GM21526 (cell line): ENCODE measurements around the gene HIVEP2.
A peak's percentile ranks its signal among the peaks of the same experiment; 100 is the strongest.

ENCODE experiments used
- ATAC-seq: cut with Tn5 transposase; IDR thresholded peaks from one replicate; pipeline ENCODE4 v1.9.1; 2021; ENCODE audit warnings: moderate library complexity; ENCODE audit not compliant: unreplicated experiment, low FRiP score

Gene HIVEP2

DNA sequence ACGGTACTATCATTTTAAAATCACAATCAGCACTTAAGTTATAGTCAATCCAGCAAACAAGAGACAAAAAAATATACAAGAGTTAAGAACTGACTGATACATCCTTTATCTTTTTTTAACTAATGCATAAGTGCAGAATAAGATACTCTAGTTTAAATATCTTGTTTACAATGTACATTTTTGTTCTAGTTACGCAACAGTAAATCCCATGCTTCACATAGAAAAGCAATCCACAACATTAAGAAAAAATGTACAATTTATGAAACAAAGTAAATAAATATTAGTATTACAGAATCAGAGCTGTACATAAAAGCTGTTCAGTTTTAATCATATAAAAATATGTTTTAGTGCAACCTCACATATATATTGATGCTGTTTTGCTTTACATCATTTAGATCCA, 192.6 kb downstream of the HIVEP2 start:
- no peak for ATAC-seq

DNA sequence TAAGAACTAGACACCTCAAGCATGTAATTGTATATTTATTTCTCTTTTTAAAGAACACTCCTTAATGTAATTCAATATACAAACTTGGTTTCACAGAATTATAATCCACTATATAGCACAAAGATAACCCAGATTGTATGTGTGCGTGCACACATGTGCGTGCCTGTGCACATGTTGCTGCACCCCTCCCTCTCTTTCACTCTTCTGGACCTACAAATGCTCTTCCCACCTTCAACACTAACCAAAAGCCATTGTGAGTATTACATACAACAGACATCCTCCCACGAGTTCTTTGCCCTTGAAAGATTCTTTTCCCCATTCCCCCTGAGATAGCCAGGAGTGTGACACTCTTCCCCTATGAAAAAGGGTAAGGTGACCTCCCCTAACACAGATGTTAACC, 193.5 kb downstream of the HIVEP2 start:
- ATAC-seq, result no peak

DNA sequence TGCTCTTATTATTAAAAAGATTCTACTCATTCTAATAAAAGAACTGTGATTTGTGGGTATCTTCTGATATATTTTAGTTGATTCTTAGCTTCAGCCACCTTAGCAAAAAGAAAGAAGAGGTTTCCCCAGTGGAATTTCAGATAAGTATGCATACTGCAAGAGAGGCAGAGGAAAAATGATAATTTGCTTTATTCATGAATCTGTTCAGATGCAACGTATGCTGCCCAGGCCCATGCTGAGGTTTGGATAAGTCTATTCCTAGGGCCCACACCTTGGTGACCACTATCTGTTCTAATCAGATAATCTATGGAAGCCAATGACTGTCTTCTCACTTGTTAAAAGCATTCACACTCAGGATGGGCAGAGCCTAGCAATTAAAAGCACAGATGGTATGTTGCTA, 194.0 kb downstream of the HIVEP2 start:
- ATAC-seq, result no peak

DNA sequence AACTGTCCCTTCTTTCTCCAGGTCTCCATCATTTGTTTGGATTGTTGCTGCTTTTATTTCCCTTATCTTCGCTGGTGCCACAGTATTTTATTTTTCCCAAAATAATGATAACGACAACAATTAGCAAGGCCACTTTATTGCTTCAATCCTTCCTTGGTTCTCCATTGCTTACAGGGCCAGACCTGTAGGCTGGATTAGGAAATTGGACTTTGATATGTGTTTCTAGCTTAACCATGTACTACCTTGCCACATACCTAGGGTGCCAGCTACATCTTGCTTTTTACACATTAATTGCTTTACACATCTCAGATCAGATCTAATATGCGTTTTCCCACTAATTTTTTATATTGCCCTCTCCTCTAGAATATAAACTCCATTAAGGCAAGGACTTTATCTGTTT, 195.4 kb downstream of the HIVEP2 start:
- no peak for ATAC-seq

DNA sequence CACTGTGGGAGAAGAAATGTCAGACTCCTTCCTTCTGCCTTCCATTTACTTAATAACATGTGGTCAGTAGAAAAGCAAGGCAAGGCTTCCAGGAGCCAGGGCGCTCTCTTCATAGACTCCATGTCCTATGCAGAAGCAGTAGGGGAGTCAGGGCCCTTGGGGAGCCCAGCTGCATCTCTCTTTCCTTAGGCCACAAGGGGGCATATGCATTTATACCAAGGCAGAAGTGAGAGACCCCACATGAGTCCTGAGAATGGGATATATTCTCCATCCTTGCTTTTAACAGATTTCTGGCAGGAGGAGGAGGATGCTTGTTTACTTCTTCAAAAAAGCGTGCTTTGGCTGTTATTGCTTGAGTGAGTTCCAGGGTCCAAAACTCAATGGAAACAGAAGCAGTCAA, 198.5 kb downstream of the HIVEP2 start:
- peak; percentile 67 for ATAC-seq

DNA sequence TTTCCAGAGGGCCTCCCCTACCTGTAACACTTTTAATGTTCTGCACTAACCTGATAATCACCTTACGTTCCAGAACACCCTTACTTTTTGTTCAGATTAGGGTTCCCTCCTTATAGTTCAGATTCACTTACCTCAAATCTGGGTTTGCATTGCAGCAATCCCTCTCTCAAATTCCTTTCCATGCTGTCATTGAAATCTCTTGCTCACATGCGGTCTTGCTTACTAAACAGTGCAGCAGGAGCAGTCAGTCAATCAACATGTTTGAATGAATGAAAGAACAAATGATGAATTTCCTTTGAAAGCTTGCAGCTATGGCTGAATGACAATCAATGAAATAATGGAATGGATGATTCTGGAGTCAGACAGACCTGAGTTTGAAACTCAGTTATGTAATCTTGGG, 200.1 kb downstream of the HIVEP2 start:
- no peak for ATAC-seq

DNA sequence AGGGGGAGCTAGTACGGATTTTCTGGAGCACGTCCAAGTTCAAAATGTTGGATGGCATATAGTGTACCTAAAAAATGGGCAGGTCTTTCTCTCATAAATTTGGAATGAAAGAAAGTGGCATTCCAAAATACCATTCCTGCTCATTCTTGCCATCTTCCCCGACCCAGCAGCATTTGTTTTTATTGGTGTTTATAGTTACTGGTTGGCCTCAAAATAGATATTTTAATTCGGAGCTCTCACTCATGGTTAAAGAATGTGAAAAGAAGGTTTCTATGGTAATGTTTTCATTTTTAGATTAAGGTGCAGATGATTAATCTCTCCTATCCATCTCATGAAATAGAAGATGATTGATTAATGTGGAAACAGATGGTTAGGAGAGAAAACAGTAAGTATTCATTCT, 204.5 kb downstream of the HIVEP2 start:
- ATAC-seq, result no peak

DNA sequence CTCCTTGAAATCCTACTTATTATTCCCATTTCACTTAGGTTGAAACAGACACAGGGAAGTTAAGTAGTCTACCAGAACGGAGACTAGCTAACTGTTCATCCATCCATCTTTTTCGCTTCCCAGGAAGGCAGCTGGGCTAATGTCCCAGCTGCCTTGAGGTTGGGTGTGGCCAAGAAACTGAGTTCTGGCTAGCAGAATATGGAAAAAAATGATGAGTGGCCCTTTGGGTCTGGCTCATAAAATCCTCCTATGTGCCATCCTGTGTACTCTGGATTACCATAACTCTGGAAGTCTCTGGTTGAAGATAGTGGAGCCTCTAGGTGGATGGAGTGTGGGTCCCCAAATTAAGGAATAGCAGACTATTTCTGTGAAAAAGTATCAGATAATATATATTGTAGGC, 206.2 kb downstream of the HIVEP2 start:
- no peak for ATAC-seq

DNA sequence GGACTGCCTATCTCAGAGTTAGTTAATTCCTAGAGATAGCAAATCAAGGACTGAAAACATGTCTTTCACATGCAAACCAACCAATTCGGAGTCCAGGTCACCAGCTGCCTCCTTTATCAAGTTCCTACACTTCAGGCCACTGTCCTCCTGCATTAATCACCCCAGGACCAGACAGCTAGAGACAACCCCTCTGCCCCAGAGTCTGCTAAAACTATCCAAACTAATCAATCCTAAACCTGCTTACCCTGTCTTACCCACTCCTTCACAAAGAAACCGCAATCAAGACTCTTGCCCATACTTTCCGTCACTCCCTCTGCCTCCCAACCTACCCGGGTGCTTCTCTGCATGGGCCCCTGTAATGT, 207.0 kb downstream of the HIVEP2 start:
- no peak for ATAC-seq

DNA sequence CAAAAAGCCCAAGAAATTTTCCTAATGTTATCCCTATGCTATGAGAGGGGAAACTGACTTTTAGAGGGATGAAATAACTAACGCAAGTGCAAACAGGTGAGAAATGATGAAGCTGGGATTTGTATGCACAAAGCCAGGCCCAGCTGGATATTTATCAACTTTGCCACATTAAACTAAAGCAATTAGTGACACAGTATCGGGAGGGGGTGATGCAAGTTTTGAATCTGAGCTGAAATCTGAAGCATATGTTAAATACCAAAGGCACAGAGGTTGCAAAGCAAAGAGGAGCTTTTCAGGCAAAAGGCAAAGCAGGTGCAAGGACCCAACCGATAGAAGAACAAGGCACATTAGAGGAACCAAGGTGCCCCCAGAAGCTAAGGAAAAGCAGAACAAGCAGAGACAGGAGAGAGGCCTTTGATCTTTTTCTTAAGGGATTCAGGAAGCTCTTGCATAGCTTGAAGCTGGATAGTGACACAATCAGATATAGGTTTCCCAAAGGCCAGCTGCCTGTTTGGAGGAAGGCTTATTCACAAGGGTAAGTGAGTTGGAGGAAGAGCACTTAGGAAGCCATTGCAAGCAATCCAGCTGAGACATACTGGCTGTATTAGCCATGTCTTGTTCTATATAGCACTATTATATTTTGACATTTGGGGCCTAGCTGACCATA, 207.5 kb downstream of the HIVEP2 start:
- ATAC-seq, result no peak

DNA sequence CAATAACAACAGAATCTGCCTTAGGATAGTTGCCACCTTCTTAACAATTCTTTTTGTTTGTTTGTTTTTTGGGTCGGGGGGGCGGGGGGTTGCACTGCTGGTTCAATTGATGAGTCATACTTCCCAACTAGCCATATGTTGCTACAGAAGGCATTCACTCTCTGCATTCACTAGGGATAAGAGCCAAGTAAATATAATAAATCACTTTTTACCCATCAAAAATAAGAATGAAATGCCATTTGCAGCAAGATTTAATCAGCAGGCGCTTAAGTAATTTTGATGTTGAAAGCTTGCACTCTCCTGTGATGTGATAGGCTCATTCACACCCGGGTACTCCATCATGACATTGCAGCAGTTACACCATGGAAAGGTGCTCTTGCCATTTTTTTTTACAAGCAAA, 209.8 kb downstream of the HIVEP2 start:
- ATAC-seq, result no peak

DNA sequence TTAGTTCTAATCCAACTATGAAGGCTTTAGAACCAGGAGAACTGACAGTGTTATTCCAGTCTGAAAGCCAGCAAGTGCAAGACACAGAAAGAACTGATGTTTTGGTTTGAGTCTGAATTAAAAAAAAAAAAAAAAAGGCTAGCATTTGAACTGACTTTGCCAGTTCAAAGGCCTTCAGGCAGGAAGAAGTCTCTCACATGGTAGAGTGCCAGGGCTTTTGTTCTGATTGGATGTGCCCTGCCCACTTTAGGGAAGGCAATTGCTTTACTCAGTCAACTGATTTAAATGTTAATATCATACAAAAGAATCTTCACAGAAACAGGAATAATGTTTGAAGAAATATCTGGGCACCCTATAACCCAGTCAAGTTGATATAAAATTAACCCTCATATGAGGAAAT, 212.2 kb downstream of the HIVEP2 start:
- ATAC-seq, result no peak

DNA sequence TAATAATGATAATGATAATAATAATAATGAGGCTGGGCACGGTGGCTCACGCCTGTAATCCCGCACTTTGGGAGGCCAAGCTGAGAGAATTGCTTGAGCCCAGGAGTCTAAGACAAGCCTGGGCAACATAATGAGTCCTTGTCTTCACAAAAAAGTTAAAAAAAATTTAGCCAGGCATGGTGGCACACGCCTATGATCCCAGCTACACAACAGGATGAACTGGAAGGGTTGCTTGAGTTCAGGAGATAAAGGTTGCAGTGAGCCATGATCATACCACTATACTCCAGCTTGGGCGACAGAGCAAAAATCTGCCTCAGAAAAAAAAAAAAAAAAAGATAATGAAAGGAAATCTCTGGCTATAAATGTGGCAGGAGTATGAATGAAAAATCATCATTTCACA, 213.4 kb downstream of the HIVEP2 start:
- ATAC-seq, result no peak

DNA sequence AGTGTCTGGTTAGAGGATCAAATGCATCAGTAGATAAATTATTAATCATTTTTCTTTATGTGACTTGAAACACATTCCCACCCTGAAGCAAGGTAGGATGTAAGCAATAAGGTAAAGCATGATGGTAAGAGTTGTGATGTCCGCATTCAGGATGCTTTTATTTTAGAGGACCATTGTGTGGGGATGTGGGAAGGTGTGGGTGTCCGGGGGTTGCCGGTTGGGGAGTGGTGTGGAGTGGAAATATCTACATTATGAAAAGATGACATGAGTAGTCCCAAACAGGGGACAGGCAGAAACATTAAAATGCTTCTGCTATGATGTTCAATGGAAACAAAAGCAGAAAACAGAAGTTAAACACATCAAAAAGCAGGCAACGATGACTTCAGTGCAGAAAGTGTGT, 215.4 kb downstream of the HIVEP2 start:
- no peak for ATAC-seq

DNA sequence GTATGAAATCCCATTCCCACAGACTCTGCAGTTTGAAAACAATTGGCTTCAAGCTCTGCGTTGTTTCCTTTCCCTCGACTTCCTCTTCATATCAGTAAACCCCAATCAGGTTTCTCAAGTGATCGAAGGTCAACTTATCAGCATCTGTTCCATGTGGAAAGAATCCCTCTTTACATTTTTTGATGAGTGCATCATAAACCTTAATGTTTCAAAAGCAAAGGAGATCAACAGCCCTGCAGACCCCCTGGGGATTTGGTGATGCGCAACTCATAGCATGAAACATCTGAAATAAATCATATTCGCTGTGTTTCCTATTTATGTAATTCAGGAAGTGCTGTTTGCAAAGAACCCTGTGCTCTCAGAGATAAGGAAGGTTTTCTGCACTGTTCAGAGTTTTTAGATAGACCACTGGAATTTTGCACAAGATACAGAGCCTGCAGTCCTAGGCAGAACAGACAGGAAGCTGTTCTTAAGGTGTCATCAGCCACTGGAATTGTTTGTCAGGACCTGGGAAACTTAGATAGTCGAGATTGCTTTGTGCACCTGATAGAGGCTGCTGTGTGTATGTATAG, 216.0 kb downstream of the HIVEP2 start:
- no peak for ATAC-seq

DNA sequence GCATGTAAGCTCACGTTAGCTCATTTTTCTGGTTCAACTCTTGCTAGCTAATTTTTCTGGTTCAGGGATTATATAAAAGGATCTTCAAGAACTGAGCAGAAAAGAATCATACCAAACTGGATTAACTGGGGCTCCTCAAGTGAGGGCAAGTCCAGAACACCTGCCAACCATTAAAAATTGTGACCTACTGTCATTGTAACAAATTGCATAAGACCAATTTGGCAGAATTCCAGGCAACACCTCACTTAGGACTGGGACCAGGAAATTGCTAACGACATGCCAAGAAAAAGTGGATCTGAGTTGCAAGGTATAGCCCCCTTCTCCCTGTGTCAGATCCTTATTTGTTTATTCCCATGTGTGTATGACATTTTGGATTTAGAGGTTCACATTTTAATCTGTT, 216.6 kb downstream of the HIVEP2 start:
- no peak for ATAC-seq

DNA sequence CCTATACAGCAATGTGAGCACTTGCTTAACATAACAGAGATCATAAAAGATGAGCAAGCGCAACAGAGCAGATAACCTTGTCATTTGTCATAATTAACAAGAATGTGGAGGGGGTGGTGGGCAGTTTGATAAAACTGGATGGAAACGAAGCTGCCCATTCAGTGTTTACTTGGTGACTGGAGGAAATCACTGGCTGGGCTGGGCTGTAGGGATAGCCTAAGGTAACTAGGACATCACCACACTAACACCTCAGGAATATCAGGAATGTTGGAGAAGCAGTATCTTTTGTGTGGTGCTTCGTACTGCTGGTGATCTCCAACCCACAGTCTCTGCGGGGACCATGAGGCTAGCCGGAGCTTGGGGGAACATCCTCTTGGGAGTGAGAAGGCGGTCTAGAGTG, 218.4 kb downstream of the HIVEP2 start:
- no peak for ATAC-seq

DNA sequence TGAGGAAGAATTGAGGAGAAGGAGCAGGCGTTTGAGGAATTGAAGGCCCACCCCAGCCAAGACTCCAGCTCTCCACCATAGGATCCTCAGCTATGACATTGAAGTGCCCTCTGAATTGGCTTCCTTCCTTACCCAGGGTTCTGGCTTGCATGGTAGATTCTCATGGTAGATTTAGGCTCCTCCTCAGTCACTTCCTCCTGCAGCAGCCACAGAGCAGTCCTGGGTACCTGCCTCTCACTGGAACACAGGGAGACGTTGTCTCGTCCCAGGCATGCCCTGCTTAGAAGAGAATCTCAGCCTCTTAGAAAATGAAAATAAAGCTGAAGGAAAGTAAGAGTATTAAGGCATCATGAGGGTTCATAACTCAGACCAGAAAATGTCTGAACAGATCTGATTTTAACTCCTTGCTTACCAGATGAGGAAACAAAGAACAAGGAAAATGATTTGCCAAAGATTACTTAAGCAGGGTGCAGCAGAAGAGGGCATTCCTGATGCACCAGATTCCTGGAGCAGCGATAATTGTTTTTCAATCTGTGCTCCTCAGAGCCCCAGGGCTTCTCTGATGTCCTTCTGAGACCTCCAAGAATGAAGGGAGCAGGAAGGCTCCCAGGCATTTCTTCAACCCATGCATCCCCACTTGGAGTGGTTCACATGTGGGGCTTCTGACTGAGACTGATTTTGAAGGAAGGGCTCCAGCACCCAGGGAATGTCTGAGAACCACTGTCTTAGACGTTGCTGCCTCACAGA, 219.8 kb downstream of the HIVEP2 start:
- no peak for ATAC-seq

DNA sequence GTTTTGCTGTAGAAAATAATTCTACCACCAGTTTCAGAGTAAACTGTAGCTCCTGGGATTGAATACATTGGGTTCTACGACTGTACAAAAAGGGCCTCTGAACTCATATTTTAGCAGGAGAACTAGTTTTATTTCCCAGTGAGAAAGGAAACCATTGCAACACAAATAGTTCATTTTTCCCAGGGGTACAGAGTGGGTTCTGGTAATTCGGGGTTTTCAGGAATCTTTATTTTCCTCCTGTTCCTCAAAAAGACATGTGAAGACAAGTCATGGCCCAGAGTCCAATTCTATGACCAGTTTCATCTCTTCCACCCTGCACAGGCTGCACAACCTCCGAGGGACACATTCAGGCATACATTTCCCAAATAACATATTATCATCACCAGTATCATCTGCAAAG, 222.1 kb downstream of the HIVEP2 start:
- no peak for ATAC-seq

DNA sequence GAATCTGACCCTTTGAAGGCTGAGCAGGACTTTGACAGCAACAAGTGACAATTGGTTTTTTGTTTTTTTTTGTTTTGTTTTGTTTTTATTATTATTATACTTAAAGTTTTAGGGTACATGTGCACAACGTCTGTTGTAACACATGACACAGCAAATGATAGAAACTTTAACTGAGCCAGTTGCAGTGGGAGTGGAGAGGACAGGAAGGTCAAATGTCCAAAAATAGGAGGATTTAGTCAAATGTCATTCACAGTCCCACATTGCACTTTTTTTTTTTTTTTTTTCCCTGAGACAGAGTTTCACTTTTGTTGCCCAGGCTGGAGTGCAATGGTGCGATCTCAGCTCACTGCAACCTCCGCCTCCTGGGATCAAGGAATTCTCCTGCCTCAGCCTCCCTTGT, 223.0 kb downstream of the HIVEP2 start:
- peak; percentile 56 for ATAC-seq

DNA sequence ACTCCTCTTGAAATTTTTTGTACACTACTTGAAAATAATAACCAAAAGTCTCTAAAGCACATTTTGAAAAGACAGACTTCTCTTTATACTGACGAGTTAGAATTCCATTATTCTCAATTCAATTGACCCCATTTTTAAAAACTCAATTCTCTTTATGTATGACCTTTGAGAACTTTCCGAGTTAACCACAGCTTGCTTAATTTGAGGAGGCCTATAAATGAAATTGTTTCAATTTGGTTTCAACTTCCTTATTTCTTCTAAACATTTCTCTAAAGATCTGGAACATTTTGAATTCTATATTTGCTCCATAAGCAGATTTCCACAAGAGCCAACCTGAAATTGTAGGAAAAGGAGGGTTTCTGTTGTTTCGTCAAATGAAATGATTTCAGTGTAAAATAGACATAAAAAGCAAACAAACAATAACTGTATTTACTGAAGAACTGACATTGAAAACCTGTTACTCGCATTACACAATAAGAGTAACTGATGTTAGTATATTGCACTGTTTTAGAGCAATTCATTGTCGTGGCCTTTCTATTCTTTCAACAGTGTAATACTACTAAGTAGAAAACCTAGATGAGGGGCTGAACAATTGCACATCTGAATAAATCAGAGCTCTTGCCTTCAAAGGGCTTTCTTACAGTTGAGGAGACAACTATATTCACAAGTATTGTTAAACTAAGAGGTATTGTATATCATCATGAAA, 223.6 kb downstream of the HIVEP2 start:
- no peak for ATAC-seq
